ENCODE results near the gene DAPK2.
"Not testable (repeated sequence)": the region's sequence is repeated elsewhere in the genome, so short reads cannot be mapped to it uniquely, and the experiment has no call there.

DAPK2 gene

DNA sequence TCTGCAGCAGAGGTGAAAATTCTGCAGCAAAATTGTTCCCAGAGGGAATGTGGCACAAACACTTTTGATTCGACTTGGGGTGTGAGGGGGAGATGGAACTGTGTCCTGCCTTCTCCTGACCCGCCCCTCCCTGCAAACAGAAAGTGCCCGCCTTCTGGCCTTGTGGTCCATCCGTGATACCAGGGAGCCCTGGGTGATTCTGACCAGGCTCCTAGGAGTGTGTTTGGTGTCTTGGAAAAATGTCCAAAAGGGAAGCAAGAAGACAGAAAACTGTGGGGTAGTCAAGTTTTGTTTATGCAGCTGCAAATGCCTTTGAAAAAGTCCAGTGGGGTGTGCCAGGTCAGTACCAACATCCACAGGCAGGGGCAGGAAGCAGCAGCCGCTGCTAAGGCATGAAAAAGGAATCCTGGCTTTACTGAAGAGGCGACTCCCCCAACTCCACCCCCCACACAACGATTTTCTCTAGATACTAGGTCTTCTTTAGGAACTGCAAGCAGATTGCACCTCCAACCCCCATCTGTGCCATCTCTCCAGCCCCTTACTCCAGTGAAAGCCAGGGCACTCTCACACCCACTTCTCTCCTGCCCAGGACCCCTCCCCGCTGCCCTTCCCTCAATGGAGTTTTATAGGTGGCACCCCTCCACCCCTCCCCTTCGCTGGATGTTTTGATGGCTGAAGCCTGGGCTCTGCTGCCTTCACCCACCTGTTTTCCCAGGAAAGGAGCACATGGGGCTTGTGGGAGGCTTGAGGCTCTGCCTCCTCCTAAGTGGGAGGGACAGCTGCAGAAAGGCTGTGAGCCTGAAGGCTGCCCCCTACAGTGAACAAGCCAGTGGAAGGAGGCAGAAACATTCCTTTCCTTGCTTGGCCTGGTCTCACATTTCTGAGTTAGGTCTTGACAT lies 130.2 kb downstream of the DAPK2 start:
- no peak for DNase-seq (ENCODE audit: low spot score)

DNA sequence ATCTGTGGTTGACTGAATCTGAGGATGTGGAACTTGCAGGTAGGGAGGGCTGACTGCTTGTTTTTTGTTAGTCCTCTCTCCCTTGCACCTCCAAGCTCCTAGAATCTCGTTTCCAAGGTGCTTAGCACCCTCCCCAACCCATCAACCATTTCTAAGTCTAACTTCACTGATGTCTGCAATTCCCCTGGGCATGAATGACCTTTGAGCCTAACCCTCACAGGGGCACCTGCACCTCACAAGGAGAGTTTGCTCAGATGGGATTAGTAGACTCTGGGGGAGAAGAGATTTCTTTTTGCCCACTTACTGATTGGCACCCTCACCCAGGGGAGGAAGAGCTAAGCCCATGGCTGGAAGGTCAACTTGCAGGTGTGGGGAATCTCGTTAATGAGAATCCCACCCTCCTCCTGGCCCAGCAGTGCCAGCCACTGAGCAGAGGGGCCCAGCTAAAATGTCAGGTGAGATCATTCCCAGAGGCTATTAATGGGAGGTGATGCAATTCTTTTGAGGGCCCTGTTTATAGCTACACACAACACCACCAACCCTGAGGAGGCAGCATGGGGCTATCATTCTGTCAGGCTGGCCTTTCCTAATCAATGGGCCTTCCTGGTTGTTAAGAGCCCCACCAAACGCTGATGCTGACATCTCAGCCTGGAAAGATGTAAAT lies 130.9 kb downstream of the DAPK2 start:
- no peak for DNase-seq (ENCODE audit: low spot score)

DNA sequence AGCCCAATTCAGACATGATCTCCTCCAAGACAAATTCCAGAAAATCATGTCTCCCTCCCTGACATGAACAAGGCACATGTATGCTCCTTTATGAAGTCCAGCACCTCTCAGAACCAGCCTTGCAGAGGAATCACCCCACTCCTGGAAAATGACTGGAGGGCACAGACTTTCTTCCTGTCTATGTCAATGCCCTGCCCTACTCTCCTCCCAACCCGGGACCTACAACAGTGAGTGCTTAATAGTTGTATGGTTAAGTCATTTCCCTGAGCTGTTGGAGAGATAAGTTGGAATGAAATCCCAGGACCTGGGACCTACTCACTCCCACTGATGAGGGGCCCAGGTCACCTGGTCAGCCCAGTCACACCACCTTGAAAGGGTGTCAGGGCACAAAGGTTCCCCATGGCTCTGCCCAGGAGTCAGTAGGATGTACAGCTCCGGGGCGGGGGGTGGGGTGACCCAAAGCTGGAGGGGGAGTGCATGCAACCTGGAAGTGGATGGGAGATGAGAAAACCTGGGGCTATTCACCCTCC lies 132.4 kb downstream of the DAPK2 start:
- DNase-seq (ENCODE audit: low spot score) = no peak

DNA sequence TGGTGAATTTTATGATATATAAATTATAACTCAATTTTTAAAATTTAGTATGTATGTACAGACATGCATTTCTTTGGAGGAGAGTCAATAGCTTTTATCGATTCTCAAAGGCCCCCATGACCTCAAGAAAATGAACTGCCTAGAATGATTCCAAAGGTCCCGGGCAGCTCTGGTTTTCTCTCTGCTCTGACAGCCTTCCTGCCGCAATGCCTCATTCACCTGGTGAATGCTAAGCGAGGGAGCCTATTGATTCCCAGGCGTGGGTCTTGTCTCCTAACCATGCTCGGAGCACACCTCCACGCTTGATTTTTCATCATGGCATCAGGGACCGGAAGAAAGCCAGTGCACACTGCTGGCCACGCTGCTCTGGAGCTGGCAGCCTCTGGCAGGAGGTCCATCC lies 132.9 kb downstream of the DAPK2 start:
- no peak for DNase-seq (ENCODE audit: low spot score)

DNA sequence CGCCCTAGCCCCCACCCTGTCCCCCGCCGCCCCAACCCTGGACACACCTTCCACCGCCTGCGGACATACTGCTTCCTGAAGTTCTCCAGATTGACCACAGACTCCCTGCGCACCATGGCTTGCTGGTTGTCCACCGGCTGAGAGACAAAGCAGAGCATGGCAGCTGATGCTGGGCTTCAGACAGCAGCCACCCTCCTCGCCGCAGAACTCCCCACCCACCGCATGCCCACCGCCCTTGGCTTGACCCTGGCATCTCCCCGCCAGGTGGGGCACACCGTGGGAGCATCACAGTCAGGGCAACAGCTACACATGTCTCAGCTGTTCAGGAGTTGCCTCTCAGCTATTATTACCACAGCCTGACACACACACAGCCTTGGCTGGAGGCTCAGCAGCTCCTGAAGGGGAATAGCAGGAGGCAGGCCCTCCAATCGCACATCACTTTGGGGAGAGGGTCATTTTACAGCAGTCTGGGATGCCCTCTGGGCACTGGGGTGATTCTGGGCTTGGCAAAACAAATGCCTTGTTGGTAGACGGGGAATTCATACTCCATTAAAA lies 134.1 kb downstream of the DAPK2 start:
- DNase-seq (ENCODE audit: low spot score) = no peak

DNA sequence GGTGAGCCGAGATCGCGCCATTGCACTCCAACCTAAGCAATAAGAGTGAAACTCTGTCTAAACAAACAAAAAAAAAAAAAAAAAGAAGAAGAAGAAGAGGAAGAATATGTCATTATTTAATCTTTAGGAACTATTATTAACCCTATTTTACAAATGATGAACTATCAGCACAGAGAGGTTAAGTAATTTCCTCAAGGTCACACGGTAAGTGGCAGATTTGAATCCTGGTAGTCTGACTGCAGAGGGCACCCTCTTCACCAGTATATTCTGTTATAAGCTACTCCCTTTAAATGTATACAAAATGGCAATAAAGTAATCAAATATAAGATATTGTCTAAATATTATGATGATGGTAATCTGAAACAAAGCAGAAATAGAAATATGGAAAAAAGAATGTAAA lies 135.1 kb downstream of the DAPK2 start:
- DNase-seq (ENCODE audit: low spot score) = no peak

DNA sequence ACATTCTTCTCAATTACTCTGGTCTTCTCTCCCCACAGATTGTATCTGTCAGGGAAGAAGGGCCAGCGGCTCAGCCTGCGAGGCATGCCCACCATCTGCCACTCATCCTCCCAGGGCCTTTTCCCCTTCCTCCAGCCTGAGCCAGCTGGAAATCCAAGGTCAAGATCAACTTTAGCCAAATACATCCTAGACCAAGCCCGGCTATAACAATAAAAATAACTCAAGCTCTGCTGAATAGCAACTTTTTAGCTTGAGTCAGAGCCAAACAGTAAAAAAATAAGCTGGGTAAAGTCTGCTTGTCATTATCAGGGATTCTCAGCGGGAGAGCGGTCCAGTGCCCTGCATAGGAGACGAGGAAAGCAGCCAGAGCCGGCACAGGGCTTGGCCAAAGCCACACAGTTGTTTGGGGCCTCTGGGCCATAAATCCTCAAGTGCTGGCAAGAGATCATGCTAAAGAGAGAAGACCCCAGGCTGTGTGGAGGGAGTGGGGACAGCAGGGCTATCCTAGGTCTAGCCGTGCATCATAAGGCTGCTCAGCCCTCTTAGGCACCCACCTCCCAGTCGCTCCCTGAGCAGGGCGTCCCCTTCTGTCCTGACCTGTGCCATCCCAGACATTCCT lies 136.4 kb downstream of the DAPK2 start:
- DNase-seq (ENCODE audit: low spot score) = peak; percentile 40

DNA sequence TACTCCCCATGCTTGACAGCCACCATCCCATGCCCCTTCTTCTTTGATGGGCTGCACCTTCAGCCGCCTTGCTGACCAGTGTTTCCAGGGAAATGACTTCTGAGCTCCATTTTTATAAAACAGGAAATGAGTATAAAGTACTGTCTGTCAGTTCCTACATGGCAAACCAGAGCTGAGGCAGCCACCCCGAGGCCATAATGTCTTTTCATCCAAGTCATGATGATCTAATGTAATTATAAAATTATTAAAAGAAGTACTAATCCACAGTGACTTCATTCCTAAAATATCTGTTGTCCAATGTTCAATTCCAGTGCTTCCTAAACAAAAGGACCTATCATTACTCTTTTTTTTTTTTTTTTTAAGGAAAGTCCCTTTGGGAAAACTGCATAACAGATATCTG lies 137.3 kb downstream of the DAPK2 start:
- DNase-seq (ENCODE audit: low spot score) = no peak

DNA sequence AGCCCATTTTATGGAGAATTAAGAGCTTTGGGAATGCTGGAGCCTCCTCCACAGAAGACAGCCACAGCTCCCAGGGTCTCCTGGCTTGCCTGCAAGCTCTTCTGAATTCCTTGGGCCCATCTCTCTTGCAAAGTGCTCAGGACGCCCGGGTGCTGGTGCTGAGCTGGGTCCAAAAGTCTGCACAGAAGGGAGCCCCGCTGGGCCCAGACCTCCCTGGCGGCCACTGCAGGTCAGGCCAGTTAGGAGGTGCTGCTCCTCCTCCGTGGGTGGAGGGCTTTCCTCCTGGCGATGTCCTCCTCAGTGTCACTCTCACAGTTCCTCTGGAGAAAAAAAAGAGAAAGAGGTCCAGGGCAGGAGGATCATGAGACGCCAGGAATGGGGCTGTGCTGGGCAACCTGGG lies 138.0 kb downstream of the DAPK2 start:
- DNase-seq (ENCODE audit: low spot score) = no peak

DNA sequence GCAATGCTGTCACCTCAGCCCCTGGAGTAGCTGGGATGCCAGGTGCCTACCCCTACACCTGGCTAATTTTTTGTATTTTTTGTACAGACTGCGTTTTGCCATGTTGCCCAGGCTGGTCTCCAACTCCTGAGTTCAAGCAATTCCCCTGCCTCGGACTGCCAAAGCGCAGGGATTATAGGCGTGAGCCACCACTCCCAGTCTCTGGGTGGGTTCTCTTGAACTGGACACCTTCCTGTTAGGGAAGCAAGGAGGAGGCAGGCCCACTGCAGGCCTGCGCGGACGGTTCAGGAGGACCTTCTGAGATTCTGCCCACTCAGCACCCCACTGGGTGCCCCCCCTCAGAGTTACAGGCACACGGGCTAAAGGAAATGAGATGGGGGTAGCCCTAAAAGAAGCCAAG lies 138.8 kb downstream of the DAPK2 start:
- no peak for DNase-seq (ENCODE audit: low spot score)

DNA sequence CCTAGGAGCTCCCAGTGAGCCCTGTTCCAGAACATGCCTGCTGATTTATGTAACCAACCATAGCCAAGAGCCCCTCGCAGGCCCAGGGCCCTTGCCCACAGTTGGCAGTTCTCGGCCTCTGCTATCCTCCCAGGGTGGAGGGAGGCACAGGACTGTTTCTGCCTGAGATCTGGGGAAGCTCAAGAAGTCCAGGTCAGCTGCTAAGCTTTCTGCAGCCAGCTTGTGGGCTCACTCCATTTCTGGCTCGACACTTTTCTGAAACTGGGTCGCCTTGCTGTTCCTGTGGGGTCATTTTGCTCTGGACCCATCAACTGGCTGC lies 140.1 kb downstream of the DAPK2 start:
- DNase-seq (ENCODE audit: low spot score) = no peak

DNA sequence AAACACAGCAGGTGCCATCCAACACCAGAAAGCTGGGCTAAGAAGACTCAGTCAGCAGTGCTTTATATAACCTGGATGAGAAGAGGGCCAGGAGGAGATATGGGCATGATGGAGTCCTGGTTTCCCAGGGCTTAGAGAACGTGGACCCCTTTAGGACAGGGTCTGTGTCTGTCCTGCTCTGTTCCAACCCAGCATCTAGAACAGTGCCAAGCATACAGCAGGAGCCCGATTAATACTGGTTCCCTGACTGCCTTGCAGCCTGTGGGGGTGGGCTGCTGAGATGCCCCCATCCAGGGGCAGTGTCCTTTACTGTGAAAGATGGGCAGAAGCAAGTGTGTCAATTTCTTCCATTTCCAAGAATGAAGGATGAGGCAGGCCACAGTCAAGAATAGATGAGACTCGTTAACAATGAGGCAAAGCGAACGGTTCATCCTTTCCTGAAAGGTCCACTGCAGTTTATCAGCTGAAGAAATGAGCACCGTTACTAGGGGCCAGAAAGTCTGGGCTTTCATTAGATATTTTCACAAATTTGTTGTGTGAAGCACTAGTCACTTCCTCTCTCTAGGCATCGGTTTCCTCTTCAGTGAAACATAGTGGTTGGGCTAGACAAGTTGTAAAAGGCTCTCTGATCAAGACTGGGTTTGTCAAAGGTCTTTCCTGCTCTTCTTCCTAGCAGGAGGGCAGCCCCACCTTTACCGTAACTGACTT lies 140.6 kb downstream of the DAPK2 start:
- DNase-seq (ENCODE audit: low spot score) = no peak

DNA sequence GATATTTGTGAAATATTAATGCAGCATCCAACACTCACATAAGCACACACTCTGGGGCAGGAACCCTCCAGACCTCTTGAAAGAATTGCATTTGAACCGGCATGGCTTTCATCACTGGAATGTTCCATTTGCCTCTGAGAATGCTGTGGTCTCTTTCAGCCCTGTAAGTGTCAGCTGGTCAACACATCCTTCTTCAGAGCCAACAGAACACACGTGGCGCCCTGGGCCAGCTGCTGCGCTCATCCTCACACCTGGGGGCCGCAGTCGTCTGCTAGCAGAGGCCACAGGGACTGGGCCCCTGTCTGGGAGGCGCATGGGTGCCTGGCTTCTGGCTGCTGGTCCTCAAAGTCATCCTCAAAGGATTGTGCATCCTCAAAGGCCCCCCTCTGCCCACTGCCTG lies 141.2 kb downstream of the DAPK2 start:
- no peak for DNase-seq (ENCODE audit: low spot score)

DNA sequence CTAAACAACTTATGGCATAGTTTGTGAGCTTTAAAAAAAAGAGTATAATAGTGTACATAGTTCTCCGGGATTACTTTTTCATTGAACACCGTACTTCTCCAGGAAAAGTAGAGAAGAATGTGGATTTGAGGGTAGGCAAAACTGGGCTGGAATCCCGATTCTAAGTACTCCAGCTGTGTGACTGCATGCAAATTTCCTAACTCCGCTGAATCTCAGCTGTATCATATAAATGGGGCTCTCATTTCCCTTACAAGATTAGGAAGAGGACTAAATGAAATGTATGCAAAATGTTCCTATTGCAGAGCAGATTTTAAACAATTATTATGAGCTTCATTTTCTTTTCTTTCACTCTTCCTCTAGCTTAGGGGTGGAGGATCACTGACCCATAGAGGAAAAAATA lies 142.2 kb downstream of the DAPK2 start:
- no peak for DNase-seq (ENCODE audit: low spot score)

DNA sequence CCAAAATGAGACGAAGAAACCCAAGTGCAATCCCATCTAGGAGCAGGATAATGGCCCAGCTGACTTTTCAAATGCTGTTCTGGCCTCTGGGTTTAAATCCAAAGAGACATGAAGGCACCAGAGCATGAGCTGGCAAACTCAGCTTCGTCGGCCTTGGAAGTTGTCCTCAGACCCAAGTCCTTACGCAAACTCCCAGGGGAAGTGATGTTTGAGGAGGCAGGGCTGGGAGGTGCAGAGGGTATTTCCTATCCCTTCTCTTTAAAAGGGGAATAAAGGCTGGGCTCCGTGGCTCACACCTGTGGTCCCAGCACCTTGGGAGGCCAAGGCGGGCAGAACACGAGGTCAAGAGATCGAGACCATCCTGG lies 143.6 kb downstream of the DAPK2 start:
- no peak for DNase-seq (ENCODE audit: low spot score)

DNA sequence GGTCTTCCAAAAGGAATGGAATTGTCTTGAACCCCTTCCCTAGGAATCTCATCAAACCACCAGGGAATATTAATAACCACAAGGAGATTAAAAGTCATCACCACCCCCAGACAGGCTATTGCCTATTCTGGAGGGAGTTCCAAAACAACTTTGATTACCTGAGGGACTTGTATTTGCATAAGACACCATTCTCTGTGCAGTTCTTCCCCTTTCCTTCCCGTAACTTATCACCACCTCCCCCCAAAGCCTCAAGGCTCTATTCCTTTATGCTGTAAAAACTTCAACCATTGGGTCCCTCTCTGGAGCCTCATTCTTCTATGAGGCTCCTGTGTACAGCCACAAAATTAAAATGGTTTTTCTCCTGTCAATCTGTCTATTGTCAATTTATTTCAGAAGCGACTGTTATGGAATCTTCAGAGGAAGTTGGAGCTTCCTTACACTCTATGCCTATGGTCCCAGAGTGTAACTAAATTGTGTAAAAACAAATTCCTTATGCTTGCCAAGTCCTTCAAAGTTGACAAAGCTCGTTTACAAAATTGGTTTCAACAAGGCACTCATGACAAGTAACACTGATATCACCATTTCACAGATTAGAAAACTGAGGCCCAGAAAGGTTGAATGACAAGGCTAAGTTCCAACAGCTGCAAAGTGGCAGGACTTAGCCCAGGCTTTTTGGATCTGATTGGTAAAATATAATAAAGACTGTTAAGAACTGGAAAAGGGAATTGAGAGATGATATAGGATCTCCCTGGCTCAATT lies 144.2 kb downstream of the DAPK2 start:
- no peak for DNase-seq (ENCODE audit: low spot score)

DNA sequence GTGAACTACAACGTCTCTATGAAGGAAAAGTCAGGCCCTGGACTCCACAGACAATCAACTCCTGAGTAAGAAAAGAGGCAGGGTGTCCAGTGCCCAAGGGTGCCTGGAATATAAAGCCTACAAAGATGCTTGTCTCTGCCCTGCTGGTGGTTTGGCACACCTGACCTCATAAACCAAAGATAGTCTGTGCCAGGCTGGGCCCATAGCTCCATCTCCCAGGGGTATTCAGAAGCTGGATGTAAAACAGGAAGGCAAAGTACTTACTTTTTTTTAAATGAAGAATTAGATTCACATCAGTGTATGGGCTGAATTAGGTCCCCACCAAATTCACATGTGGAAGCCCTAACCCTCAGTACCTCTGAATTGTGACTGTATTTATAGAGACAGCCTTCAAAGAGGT lies 146.0 kb downstream of the DAPK2 start:
- no peak for DNase-seq (ENCODE audit: low spot score)

DNA sequence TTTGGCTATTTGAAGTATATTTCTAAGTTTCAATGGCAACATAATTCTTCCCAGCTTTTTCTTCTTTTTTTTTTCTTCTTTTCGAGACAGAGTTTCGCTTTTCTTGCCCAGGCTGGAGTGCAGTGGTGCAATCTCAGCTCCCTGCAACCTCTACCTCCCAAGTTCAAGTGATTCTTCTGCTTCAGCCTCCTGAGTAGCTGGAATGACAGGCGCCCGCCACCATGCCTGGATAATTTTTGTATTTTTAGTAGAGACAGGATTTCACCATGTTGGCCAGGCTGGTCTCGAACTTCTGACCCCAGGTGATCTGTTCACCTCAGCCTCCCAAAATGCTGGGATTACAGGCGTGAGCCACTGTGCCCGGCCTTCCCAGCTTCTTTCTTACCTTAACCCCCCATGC lies 146.7 kb downstream of the DAPK2 start:
- not testable (repeated sequence) for DNase-seq (ENCODE audit: low spot score)

DNA sequence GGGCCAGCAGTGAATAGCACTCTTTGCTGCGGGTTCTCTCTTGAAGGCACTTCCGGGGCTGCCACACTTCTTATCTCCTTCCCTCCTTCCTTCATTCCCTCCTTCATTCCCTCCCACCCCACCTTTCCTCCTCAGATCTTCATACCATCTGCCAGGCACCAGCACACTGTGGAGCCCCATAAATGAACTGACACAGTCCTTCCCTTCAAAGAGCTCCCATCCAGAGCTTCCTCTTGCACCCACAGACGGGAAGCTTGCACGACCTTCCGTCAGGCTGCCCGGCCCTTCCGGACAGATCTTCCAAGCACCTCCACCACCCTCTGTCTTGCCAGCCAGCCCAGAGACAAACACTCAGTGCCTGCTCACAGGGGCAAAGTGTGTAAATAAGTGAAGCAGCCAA lies 147.1 kb downstream of the DAPK2 start:
- DNase-seq (ENCODE audit: low spot score) = no peak

DNA sequence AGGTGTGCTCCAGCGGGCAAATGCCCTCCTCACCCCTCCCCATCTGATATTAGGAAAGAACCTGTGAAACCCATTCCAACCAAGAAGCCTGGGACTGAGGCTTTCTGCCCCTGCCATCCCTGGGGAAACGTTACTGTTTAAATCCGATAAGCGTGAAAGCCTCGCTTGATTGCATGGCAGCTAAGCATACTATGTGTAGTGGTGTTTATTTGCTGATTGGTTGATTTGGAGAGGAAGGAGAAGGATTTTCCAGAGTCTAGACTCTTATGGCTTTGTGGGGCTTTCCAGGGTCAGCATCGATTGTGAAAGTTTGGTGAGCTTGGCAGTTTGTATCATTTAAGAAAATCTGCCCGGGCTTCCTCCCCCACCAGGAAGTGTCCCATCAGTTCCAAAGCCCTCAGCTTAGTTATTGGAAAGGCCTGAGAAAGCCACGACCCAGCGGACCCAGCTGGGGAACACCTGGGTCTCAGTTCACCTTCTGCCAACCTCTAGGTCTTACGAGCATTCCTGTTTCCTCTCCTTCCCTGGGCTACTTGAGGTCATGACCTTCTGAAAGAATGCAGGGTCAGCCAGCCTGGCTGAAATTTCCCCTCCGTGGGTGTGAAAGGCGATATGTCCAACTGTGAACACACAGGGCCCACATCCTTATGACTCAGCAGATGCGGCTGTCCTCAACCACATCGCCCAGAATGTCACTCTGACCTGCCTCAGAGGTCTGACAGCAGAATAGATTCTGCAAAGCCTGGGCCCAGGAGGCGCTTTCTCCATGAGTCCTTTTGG lies 149.8 kb downstream of the DAPK2 start:
- DNase-seq (ENCODE audit: low spot score) = no peak
